HG02763 (cell line): ENCODE measurements around the gene RFTN1.
A peak's percentile ranks its signal among the peaks of the same experiment; 100 is the strongest.

Experiments used
- ATAC-seq: cut with Tn5 transposase; IDR thresholded peaks from one replicate; pipeline ENCODE4 v1.9.1; 2021; ENCODE audit warnings: mild to moderate bottlenecking, moderate library complexity; ENCODE audit not compliant: unreplicated experiment

The RFTN1 gene

DNA sequence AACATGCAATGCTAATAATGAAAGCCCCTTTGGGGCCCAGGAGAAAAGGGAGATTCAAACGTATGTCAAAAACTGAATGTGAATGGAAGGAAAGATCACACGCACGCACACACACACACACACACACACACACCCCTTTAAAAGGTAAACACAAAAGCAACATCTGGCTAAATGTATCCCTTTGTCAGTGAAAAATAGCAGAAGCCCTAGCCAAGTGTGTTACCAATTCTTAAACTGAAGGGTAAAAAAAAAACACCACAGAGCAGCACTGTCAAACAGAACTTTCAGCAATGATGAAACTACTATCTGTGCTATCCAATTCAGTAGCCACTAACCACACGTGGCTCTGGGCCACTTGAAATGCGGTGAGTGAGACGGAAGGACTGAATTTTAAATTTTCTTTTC is 4.9 kb downstream of the RFTN1 start:
- no peak for ATAC-seq

DNA sequence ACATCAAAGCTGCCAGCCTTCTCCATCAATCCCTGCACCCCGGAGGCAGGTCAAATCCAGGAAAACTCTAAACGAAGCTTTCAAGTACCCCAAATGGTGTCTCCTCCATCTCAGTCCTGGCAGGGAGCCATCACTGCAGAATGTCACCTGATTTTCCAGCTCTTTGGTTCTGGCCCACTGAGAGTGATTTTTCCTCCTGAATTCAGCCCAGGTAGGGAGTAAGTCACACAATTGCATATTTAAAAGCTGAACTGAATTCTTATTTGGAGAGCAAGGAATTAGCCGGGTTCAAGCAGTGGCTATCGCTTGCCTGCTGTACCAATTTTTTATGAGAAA is 5.3 kb downstream of the RFTN1 start:
- ATAC-seq = no peak

DNA sequence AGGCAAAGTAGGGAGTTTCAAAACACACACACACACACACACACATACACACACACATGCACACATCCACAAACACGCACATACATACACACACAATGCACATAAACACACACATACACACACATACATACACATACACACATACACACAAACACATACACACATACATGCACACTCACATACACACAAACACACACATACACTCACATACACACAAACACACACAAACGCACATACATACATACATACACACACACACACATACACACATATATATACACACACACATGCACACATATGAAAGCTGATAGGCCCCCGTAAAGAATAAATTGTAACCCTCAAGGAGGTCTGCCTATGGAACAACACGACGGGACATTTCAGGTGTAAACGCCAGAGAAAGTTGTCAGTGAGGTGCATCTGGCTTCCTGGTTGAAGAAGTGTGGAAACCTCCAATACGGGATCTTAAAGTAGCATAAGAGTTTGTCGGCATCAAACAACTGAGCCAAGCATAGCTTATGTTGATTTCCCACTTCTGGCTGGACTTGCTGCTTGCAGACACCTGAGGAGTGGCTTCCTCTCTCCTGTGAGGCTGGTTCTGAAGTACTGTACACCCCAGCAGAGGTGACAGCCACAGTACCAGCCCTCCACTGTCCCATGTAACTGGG is 5.8 kb downstream of the RFTN1 start:
- no peak for ATAC-seq

DNA sequence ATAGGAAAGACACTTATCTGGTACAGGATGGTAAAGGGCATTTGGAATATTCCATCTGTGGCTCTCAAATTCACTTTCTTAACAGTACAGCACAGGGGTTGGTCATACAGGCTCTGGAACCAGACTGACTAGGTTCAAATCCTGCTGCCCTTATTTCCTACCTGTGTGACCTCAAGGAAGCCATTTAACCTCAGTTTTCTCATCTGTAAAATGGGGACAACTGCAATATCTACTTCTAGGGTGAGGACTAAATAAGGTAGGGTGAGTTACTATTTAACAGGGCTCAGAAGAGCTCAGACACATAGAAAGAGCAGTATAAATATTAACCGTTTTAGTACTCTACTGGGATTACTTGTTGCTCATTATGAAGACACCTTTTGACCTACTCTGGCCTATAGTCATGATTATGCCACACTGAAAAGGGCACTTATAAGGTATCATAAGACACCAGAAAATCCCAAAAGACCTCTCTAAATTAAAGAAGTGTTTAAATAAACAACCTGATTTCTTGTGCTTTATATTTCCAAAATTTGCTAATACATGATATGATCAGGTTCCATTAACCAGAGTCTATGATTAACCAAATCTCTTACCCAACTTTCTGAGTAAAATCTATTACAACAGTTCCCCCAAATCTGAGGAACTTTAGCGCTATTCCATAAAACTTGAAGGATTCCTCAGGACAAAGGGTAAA is 6.5 kb downstream of the RFTN1 start:
- ATAC-seq = no peak

DNA sequence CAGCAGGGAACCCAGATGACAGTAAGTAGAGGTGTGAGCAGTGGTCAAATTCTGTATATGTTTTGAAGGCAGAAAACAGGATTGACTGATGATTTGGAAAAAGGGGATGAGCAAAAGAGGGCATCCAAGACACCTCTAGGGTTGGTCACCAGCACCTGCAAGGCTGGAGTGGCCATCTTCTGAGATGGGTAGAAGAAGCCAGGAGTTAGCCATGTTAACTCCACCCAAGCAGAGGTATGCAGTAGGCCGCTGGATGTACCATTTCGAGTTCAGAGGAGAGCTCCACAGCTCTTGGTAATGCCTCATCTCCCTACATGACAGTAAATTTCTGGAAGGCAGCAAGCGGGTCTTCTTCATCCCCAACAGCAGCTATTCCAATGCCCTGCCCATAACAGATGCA is 7.0 kb downstream of the RFTN1 start:
- no peak for ATAC-seq

DNA sequence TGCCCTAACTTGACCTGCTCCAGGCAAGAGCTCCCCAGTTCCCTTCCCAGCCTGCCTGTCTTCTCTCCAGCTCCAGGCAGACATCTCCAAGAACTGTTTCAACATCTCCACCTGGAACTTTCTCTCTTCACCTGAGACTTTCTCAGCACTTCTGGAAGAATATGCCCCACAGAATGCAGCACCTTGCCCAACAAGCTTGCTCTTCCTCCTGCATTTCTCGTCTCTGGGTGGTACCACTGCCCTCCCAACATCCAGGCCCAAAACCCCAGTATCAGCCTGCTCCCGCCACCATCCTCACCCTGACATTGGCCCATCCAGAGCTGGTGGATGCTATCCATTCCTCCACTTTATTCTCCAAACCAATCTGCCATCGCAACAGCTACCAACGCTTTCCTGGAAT is 8.8 kb downstream of the RFTN1 start:
- ATAC-seq = no peak

DNA sequence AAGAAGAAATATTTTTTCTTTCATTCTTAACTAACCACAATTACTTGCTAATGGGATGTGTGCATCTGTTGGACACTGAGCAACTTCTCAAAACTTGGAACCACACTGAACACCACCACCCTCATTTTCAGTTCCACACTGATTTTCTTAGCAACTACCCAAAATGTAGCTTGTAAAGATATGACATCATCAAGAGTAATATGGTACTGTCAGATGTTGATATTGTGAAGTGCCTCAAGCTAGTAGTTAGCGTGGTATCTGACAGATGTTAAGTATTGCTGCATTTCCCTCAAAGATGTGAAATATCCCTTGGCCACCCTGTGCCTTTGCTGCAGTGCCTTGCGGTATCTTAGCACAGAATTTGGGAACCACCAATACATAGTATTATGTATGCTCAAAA is 9.3 kb downstream of the RFTN1 start:
- peak; percentile 80 for ATAC-seq

DNA sequence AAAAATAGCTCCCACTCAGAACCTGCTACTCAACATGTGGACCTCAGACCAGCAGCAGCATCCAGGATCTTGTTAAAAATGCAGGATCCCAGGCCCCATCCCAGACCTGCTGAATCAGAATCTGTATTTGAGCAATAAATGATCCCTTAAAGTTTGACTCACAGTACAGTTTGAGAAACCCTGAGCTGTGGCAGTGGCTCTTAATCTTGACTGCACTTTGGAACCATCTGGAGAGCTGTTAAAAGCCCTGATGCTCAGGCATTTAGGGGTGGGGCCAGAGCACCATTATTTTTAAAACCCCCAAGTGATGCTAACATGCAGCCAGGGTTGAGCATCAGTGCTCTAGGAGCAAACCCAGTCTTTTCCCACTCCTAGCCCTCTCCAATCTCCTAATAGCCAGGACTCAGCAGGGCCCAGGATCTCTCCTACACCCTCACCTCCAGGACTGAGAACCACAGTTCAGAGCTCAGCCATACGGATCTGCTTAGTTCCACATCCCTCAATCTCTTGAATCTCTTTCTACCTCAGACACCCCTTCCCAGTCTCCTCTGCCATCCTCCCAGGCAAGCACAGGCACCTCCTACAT is 10.2 kb downstream of the RFTN1 start:
- no peak for ATAC-seq

DNA sequence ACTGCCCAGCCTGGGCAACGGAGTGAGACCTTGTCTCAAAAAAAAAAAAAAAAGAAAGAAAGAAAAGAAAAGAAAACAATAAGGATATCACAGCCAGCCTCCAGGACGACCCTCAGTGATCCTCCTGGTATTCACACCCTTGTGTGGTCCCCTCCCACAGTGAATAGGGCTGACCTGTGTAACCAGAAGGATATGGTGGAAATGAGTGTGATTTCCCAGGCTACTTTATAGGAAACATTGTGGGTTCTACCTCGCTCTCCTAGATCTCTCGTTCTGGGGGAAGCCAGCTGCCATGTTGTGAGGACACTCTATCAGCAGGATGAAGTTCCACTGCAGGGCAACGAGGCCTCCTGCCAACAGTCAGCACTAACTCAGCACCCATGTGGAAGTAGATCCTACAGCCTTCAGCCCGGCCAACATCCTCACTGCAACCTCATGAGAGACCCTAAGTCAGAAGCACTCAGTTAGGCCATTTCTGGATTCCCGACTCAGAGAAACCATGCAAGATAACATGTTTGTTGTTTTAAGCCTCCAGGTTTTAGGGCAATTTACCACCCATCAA is 11.1 kb downstream of the RFTN1 start:
- no peak for ATAC-seq

DNA sequence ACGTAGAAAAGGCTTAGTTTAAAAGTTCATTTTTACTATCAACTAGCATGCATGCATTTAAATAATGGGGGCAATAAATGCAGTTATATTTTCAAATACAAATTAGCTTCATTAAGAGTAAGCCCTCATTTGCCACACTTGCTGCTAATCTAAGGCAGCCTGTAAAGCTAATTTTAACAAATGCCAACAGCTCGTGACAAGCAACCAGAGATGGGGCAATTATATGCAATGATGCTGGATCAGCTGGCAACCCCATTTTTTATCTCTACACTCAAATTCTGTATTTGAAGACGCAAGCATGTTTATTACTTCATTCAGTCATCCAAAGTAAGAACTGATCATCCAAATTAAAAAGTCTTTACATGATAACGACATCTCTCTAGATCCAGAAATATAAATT is 12.1 kb downstream of the RFTN1 start:
- no peak for ATAC-seq

DNA sequence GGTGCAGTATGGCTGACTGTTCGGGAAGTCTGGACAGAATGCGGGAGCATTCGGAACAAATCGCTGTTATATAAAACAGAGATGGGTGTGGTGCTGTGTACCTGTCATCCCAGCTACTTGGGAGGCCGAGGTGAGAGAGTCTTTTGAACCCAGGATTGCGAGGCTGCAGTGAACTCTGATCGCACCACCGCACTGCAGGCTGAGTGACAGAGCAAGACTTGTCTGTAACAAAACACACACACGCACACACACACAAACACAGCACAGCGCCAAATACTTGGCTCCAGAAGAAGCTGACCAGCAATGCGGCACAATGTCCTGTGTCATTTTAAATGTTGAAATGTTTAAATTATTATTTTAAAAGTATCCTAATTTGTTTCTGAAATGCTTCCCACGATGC is 12.6 kb downstream of the RFTN1 start:
- no peak for ATAC-seq

DNA sequence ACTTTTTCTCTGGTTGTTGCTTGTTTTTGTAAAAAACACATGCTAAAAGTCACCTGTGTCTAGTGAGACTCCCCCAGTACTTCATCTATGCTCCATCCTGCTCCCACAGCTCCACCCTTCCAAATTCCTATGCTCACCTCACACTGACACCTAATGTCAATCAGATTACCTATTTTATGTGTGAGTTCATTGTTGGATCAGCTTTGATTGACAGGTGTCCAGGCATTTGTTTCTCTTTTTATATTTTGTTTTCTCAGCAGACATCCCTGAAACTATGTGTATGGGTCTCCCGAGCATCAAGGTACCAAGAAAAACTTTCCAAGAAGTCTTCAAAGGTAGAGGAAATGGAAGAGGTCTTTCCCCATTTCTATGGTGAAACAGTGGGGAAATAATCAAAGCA is 13.4 kb downstream of the RFTN1 start:
- no peak for ATAC-seq

DNA sequence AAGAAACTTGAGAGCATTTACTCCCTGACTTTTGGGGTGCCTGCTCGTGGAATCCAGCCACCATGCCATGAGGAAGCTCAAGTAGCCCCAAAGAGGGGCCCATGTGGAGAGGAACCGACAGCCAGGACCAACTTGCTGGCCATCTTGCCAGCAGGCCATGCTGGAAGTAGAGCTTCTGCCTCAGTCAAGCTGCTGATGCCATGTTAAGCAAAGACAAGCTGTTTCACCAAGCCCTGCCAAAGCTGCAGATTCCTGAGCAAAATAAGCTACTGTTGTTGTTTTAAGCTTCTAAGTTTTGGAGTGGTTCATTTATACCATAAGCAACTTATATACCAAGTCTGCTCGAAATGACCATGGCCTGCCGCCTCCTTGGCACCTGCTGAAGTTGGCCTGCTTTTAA is 14.1 kb downstream of the RFTN1 start:
- no peak for ATAC-seq

DNA sequence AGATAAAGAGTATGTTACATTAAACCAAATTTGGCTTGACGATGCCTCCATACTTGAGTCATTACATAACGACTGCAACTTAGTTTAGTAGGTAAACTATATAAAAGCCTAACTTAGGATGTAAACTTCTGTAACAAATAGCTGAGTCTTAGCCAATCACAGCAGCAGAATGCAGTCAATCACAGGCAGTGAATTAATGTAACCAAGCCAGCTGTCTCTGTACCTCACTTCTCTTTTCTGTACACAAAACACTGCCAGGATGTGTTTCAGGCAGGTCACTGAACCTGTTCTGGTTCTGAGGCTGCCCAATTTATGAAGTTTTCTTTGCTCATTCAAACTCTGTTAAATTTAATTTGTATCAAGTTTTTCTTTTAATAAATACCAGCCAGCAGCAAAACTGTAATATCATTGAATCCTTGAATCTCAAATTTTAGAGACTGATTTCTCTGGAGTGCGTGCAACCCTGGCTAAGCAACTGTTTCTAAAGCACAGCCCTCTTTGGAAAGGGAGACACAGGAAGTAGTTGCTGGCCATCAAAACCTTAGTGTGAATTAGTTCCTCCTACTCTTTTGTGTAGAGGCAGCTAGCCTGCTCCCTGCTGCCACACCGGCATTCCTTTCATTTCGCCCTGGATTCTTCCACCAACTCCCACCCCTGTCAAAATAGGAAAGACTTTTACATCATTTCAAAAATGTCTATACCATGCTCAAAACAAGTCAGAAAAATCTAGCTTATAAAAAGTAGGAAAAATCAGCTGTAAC is 15.2 kb downstream of the RFTN1 start:
- ATAC-seq = no peak

DNA sequence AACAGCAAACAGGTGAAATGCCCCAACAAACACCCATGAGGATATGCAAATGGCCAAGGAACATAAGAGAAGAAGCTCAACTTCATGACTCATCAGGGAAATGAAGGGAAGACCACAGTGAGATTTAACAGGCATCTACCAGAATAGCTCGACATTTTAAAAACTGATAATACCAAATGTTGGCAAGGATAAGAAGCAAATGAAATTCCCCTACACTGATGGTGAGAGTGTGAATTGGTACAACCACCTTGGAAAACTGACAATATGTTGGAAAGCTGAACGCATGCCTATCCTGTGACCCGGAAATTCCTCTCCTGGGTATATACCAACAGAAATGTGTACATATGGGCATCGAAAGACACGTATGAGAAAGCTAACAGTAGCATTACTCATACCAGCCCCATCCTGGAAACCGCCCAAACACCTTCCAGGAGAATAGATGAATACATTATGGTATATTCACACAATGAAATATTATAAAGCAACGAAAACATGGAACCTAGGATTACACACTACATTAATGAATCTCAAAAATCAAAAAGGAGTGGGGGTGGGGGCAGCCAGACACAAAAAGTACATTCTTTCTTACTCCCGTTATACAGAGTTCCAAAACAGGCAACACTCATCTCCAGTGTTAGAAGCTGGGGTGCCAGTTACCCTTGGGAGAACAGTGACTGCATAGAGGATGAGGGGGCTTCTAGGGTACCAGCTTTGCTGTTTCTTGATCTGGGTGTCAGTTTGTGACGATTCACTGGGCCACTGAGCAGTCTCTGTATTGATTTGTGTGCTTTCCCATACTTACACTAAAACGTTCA is 16.9 kb downstream of the RFTN1 start:
- ATAC-seq = peak; percentile 60

DNA sequence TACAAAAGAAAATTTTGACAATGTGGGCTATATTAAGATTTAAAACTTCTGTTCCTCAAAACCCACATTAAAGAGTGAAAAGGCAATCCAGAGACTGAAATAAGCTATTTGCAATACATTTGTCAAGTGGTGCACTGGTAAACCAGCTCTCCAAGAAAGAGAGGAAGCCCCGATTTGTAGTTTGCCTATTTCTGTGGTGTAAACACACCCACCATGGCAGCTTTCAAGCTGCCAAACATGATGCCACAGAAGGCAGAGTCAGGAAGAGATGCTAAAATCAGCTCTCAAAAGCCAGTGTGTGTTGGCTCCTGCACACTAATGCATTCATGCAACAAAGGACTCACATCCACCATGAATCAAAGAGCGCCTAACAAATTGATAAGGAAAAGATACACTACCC is 17.5 kb downstream of the RFTN1 start:
- peak; percentile 20 for ATAC-seq

DNA sequence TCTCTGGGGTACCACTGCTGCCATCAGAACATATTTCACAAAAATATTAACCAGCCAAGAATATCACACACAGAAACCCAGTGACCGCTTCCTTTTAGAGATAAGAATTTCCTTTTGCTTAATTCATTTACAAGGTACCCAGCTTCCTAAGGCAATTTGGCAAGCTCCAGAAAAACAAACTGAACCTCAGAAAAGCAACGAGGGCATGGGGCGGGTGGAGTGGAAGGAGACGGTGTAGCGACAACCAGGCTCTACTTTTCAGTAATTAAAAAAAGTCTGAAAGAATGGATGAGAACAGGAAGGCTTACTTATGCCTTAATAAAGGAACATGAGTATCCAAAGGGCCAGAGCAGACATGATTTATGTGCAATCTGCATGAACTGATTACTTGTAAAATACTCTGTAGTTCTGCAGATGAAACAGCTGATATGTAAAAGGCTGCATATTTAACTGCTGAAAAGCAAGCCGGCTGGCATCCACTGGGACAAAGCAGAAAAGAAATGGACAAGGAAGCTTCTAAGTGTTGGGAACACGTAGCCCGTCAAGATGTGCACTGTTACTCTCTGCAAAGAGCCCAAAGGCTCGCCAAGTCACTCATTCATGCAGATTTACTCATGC is 18.6 kb downstream of the RFTN1 start:
- no peak for ATAC-seq

DNA sequence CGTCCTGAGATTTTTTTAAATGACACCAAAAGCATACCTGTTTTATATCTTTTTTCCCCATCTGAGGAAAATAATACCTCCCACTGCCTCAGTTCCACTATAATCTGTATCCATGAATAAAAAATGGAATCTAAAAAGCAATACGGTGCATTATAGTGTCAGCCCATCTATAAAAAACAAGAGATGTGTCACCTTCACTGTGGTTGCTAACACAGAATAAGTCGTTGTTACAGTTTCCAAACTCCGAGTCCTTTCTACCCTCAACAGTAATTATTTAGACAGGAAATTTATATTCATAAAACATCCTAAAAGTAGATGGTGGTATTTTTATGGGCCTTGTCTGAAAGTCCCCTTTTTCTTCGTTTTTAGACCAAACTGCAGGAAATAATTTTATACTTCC is 19.4 kb downstream of the RFTN1 start:
- ATAC-seq = no peak

DNA sequence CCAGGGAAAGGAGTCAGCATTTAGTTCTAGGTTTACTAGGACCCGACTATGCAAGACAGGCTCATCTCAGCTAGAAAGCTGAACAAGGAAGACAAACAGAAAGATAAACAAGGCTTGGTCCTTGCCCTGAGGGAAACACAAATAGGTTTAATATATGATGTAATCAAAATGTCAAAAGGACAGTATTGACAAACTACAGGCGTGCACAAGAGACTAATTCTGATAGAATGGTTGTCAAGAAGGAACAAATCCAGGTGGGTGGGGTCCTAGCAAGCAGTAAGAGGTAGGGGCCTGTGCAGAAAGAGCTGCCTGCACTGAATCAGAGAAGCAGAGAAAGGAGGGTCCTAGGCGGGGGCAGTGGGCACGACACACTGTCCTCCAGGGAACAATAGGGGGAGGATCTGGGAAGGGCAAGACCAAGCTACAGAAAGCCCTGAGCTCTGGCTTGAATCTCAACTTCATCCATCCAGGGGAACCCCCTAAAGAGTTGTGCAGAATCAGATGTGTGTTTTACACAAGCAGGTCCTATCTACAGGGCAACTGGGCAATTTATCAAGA is 23.4 kb downstream of the RFTN1 start:
- no peak for ATAC-seq
